Peyer's patch (tissue), 4 donors: ENCODE data around the gene BAIAP2L1.

Experiments
- CTCF ChIP-seq, 6 experiments: fragments of 450-650 bp in 4 of 6; fragments of 200-600 bp in 2 of 6; sonication (generic) in 1 of 6; IDR thresholded peaks; one replicate each; pipeline ENCODE4 v1.5.1; 2017 to 2019; ENCODE audit warnings: antibody characterized with exemption in 6 of 6, mild to moderate bottlenecking in 3 of 6, moderate library complexity in 1 of 6
- POLR2A ChIP-seq, 2 donors: fragments of 450-650 bp; IDR thresholded peaks; one replicate each; pipeline ENCODE4 v1.5.1; 2017; ENCODE audit warnings: antibody characterized with exemption in 2 of 2, mild to moderate bottlenecking in 2 of 2, moderate library complexity in 2 of 2

GRCh38 chr7:98280791-98281756, 119.8 kb downstream of the BAIAP2L1 start, which contains the start of gene BRI3:
- TF ChIP-seq POLR2A (IDR thresholded peaks at IDR 0.05): peak; percentile 97
- peak in 3 of 6 experiments; percentile 14 to 34 (median 25) for TF ChIP-seq CTCF (IDR thresholded peaks at IDR 0.05)
